8988T (cell line): ENCODE results near the gene PPIL6.
"Not testable (repeated sequence)": the region's sequence is repeated elsewhere in the genome, so short reads cannot be mapped to it uniquely, and the experiment has no call there.

Source experiments
- DNase-seq: peaks from one replicate; pipeline ENCODE4 v3.0.0; 2011

PPIL6 gene

GRCh38 chr6:109393157-109393885 is 47.1 kb downstream of the PPIL6 start:
- no peak for DNase-seq

GRCh38 chr6:109389650-109390274 is 50.7 kb downstream of the PPIL6 start:
- DNase-seq, result no peak

GRCh38 chr6:109388265-109388664 is 52.2 kb downstream of the PPIL6 start:
- DNase-seq, result no peak

GRCh38 chr6:109383438-109383940 is 56.9 kb downstream of the PPIL6 start:
- no peak for DNase-seq

GRCh38 chr6:109382576-109383437 is 57.6 kb downstream of the PPIL6 start:
- peak; percentile 85 for DNase-seq

- peak; percentile 91 for DNase-seq
These were observed 58.5 kb downstream of the PPIL6 start, which contains the start of gene CD164 for GRCh38 chr6:109381747-109382575. TSS of gene CD164 (minus strand) at chr6:109382467. CDS start at chr6:109382378, 89 bp downstream.

- no peak for DNase-seq
These were observed 59.2 kb downstream of the PPIL6 start for GRCh38 chr6:109381061-109381746.

GRCh38 chr6:109379711-109380110 is 60.7 kb downstream of the PPIL6 start:
- DNase-seq, result no peak

- no peak for DNase-seq
These were observed 62.7 kb downstream of the PPIL6 start for GRCh38 chr6:109377717-109378116.

GRCh38 chr6:109374326-109374892 is 66.0 kb downstream of the PPIL6 start:
- no peak for DNase-seq

- DNase-seq, result no peak
These were observed 66.7 kb downstream of the PPIL6 start for GRCh38 chr6:109373762-109374161.

GRCh38 chr6:109373331-109373730 is 67.1 kb downstream of the PPIL6 start:
- no peak for DNase-seq

- no peak for DNase-seq
These were observed 68.3 kb downstream of the PPIL6 start for GRCh38 chr6:109372130-109372529.

GRCh38 chr6:109370792-109371191 is 69.6 kb downstream of the PPIL6 start:
- no peak for DNase-seq

- DNase-seq, result no peak
These were observed 70.1 kb downstream of the PPIL6 start for GRCh38 chr6:109370336-109370735.

GRCh38 chr6:109369728-109370127 is 70.7 kb downstream of the PPIL6 start:
- DNase-seq, result no peak

- DNase-seq, result not testable (repeated sequence)
These were observed 75.9 kb downstream of the PPIL6 start for GRCh38 chr6:109364382-109365078.

- no peak for DNase-seq
These were observed 76.7 kb downstream of the PPIL6 start for GRCh38 chr6:109363753-109364152.

- DNase-seq, result no peak
These were observed 78.1 kb downstream of the PPIL6 start for GRCh38 chr6:109362102-109362884.

- no peak for DNase-seq
These were observed 79.6 kb downstream of the PPIL6 start for GRCh38 chr6:109360791-109361190.
